Measurements from ENCODE around the gene IFITM2.
A peak's percentile ranks its signal among the peaks of the same experiment; 100 is the strongest.

The IFITM2 gene

DNA sequence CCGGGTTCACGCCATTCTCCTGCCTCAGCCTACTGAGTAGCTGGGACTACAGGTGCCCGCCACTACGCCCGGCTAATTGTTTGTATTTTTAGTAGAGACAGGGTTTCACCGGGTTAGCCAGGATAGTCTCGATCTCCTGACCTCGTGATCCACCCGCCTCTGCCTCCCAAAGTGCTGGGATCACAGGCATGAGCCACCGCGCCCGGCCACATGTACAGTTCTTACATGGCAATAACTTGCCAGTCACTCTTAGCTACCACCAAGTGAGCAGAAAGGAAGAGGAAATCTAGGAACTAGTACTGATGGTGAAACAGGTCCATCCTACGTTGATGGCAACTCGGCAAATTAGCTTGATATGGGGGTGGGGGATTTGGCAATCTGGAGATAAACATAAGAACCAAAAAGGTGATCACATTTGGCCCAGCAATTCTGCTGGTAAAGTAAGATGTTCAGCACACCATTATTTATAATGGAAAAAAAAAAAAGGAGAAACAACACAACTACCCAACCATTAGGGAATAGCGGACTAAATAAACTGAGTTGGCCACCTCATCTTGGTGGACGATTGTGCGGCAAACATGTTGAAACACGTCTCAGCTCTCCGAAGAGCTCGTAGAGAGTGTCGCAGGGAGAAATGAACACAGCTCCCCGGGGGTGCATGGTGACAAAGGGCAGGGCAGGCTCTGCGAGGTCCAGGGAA, 24.1 kb upstream of the IFITM2 start:
- no peak overlapping the region for H3K18ac ChIP-seq (ENCODE audit: low read depth in 1 of 2, low read length in 2 of 2)
- H2AK5ac ChIP-seq (ENCODE audit: low read length, severe bottlenecking) = no peak overlapping the region
- peaks cover 20 to 91% of the 10 kb centered on the region in 2 experiments for H3K27me3 ChIP-seq (ENCODE audit: control insufficient read depth in 1 of 2, insufficient read depth in 1 of 2, low read length in 2 of 2)
- H3K36me3 ChIP-seq (ENCODE audit: control insufficient read depth in 1 of 2, insufficient read depth in 2 of 2, low read depth in 1 of 2, low read length in 2 of 2) = no peaks in the 10 kb centered on the region
- 84% methylated on average over 21 of the region's 23 CpGs for WGBS
- H2AFZ ChIP-seq (ENCODE audit: low read depth, low read length) = no peak overlapping the region
- no peaks in the 10 kb centered on the region for H3K79me1 ChIP-seq (replicated peaks; ENCODE audit: low read length, poor library complexity, severe bottlenecking)
- H3K9me3 ChIP-seq (ENCODE audit: control insufficient read depth, low read length) = no peaks in the 10 kb centered on the region
- no peak overlapping the region for H3K14ac ChIP-seq (ENCODE audit: low read length in 2 of 2)
- H2BK5ac ChIP-seq (ENCODE audit: low read depth, low read length, poor library complexity, severe bottlenecking) = no peak overlapping the region
- H3K23ac ChIP-seq (ENCODE audit: low read length in 2 of 2) = no peak overlapping the region
- H3K27ac ChIP-seq (ENCODE audit: low read length, poor library complexity, severe bottlenecking) = no peak overlapping the region
- no peak overlapping the region for H4K8ac ChIP-seq (ENCODE audit: low read length)
- no peak overlapping the region for H2BK12ac ChIP-seq (ENCODE audit: low read length in 2 of 2)
- no peak overlapping the region for H3K4me3 ChIP-seq (ENCODE audit: insufficient read depth in 1 of 2, low read depth in 1 of 2, low read length in 2 of 2)
- H3K9ac ChIP-seq (ENCODE audit: low read length) = no peak overlapping the region
- H3K4me2 ChIP-seq (ENCODE audit: low read length, poor library complexity, severe bottlenecking) = no peak overlapping the region
- no peak for DNase-seq
- H2BK15ac ChIP-seq (ENCODE audit: low read depth, poor library complexity, severe bottlenecking) = no peak overlapping the region
- peaks cover 12% of the 10 kb centered on the region for H3K4me1 ChIP-seq (ENCODE audit: control insufficient read depth, insufficient read depth, low read depth, low read length)
- H3K4ac ChIP-seq (ENCODE audit: low read depth in 1 of 2, low read length in 2 of 2) = no peak overlapping the region
- H4K91ac ChIP-seq (ENCODE audit: low read length) = no peak overlapping the region
- no peak overlapping the region for H2BK120ac ChIP-seq (ENCODE audit: low read depth, low read length)

DNA sequence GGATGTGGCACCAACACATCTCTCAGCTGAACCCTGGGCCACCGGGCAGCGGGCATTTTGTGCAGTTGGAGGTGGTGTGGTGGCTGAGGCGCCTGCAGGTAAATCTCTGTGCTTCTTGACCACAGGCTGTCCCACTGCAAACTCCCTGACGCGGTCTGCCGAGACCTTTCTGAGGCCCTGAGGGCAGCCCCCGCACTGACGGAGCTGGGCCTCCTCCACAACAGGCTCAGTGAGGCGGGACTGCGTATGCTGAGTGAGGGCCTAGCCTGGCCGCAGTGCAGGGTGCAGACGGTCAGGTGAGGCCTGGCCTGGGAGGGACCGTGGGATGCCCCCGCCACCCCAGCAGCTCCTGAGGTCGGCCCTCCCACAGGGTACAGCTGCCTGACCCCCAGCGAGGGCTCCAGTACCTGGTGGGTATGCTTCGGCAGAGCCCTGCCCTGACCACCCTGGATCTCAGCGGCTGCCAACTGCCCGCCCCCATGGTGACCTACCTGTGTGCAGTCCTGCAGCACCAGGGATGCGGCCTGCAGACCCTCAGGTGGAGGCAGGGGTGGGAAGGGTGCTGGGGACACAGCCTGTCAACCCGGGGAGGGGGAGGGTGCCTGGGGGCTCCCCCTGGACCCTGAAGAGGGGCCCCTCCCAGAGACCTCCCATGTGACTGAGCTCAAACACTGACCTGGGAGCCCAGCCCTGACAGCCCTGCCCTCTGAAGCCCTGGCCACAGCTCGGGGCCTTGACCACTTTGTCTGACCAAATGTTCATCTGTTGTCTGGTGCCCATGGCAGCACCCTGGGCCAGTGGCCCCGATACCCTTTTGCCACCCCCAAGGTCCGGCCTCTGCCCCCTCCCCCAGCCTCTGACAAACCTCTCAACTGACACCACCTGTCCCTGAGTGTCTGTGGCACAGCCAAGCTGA, 23.3 kb upstream of the IFITM2 start:
- no peak overlapping the region for H3K4ac ChIP-seq (ENCODE audit: low read depth in 1 of 2, low read length in 2 of 2)
- no peak overlapping the region for H2BK5ac ChIP-seq (ENCODE audit: low read depth, low read length, poor library complexity, severe bottlenecking)
- H3K79me1 ChIP-seq (replicated peaks; ENCODE audit: low read length, poor library complexity, severe bottlenecking) = no peaks in the 10 kb centered on the region
- peak overlapping the region; percentile 36 for H4K91ac ChIP-seq (ENCODE audit: low read length)
- no peak overlapping the region for H3K18ac ChIP-seq (ENCODE audit: low read depth in 1 of 2, low read length in 2 of 2)
- no peak overlapping the region for H3K4me2 ChIP-seq (ENCODE audit: low read length, poor library complexity, severe bottlenecking)
- H2BK12ac ChIP-seq (ENCODE audit: low read length in 2 of 2) = no peak overlapping the region
- H3K9me3 ChIP-seq (ENCODE audit: control insufficient read depth, low read length) = no peaks in the 10 kb centered on the region
- no peak for DNase-seq
- H3K23ac ChIP-seq (ENCODE audit: low read length in 2 of 2) = no peak overlapping the region
- H3K4me3 ChIP-seq (ENCODE audit: insufficient read depth in 1 of 2, low read depth in 1 of 2, low read length in 2 of 2) = no peak overlapping the region
- H3K36me3 ChIP-seq (ENCODE audit: control insufficient read depth in 1 of 2, insufficient read depth in 2 of 2, low read depth in 1 of 2, low read length in 2 of 2) = no peaks in the 10 kb centered on the region
- 89% methylated on average over 23 of the region's 24 CpGs for WGBS
- H3K27ac ChIP-seq (ENCODE audit: low read length, poor library complexity, severe bottlenecking) = no peak overlapping the region
- no peak overlapping the region for H2AK5ac ChIP-seq (ENCODE audit: low read length, severe bottlenecking)
- H3K4me1 ChIP-seq (ENCODE audit: control insufficient read depth, insufficient read depth, low read depth, low read length) = peaks cover 12% of the 10 kb centered on the region
- H3K27me3 ChIP-seq (ENCODE audit: control insufficient read depth in 1 of 2, insufficient read depth in 1 of 2, low read length in 2 of 2) = peaks cover 20 to 83% of the 10 kb centered on the region in 2 experiments
- no peak overlapping the region for H2AFZ ChIP-seq (ENCODE audit: low read depth, low read length)
- H2BK120ac ChIP-seq (ENCODE audit: low read depth, low read length) = no peak overlapping the region
- peak overlapping the region in 1 of 2 experiments; percentile 44 for H3K14ac ChIP-seq (ENCODE audit: low read length in 2 of 2)
- H3K9ac ChIP-seq (ENCODE audit: low read length) = no peak overlapping the region
- H2BK15ac ChIP-seq (ENCODE audit: low read depth, poor library complexity, severe bottlenecking) = no peak overlapping the region
- no peak overlapping the region for H4K8ac ChIP-seq (ENCODE audit: low read length)

DNA sequence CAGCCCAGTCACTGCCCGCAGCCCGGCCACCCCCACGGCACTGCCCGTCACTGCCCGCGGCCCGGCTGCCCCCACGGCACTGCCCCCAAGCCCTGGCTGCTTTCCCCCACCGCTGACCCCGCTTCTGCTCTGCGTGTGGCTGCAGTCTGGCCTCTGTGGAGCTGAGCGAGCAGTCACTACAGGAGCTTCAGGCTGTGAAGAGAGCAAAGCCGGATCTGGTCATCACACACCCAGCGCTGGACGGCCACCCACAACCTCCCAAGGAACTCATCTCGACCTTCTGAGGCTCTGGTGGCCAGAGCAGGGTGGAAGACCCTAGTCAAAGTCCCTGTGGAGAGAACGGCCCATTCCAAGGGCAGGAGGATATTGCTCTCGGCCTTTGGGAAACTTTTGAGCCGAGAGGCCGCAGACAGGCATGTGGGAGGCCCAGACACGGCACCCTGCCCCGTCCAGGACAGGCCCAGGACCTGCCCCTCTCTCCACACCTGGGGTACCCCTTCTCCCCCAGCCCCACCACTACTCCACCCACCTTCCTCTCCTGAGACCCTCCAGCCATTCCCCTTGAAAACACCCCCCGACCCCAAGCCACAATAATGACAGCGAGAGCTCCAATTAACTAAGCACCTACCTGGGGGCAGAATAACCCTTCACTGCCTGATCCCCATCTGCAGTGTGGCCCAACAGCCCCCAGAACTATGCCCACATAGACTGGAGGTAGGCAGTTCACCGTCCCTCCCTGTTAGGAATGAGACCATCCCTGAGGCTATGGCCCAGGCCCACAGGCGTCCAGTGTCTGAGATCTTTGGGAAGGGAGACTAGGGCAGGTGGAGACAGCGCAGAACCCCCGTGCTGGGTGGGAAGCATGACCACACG, 22.4 kb upstream of the IFITM2 start:
- Histone ChIP-seq H3K36me3 (ENCODE audit: control insufficient read depth in 1 of 2, insufficient read depth in 2 of 2, low read depth in 1 of 2, low read length in 2 of 2) (peaks cover 0 to 2% of the 10 kb centered on the region in 2 experiments), H3K18ac (ENCODE audit: low read depth in 1 of 2, low read length in 2 of 2) (no peak overlapping the region), H3K4me2 (ENCODE audit: low read length, poor library complexity, severe bottlenecking) (no peak overlapping the region), H3K23ac (ENCODE audit: low read length in 2 of 2) (no peak overlapping the region), H2BK120ac (ENCODE audit: low read depth, low read length) (no peak overlapping the region), H2AFZ (ENCODE audit: low read depth, low read length) (no peak overlapping the region), H3K79me1 (replicated peaks; ENCODE audit: low read length, poor library complexity, severe bottlenecking) (peaks cover 6% of the 10 kb centered on the region), H3K4me1 (ENCODE audit: control insufficient read depth, insufficient read depth, low read depth, low read length) (peaks cover 21% of the 10 kb centered on the region), H3K14ac (ENCODE audit: low read length in 2 of 2) (no peak overlapping the region), H3K4ac (ENCODE audit: low read depth in 1 of 2, low read length in 2 of 2) (no peak overlapping the region), H3K27ac (ENCODE audit: low read length, poor library complexity, severe bottlenecking) (no peak overlapping the region), H3K9me3 (ENCODE audit: control insufficient read depth, low read length) (no peaks in the 10 kb centered on the region), H2AK5ac (ENCODE audit: low read length, severe bottlenecking) (no peak overlapping the region), H2BK5ac (ENCODE audit: low read depth, low read length, poor library complexity, severe bottlenecking) (no peak overlapping the region), H2BK15ac (ENCODE audit: low read depth, poor library complexity, severe bottlenecking) (no peak overlapping the region), H4K8ac (ENCODE audit: low read length) (no peak overlapping the region), H2BK12ac (ENCODE audit: low read length in 2 of 2) (no peak overlapping the region), H4K91ac (ENCODE audit: low read length) (peak overlapping the region; percentile 18), H3K27me3 (ENCODE audit: control insufficient read depth in 1 of 2, insufficient read depth in 1 of 2, low read length in 2 of 2) (peaks cover 20 to 74% of the 10 kb centered on the region in 2 experiments), H3K9ac (ENCODE audit: low read length) (no peak overlapping the region), H3K4me3 (ENCODE audit: insufficient read depth in 1 of 2, low read depth in 1 of 2, low read length in 2 of 2) (no peak overlapping the region)
- no peak for DNase-seq
- WGBS = 89% methylated on average over 29 of the region's 29 CpGs
